Measurements from ENCODE around the gene DENND4B. TPM values are rescaled to one million over a fixed set of nuclear protein-coding genes. Genes with fewer than 3 reads are reported as not detected.

Gene DENND4B
- total RNA-seq, 4 donors from 2014 or later: 18.4 to 31.1 (median 20.5) TPM

DNA sequence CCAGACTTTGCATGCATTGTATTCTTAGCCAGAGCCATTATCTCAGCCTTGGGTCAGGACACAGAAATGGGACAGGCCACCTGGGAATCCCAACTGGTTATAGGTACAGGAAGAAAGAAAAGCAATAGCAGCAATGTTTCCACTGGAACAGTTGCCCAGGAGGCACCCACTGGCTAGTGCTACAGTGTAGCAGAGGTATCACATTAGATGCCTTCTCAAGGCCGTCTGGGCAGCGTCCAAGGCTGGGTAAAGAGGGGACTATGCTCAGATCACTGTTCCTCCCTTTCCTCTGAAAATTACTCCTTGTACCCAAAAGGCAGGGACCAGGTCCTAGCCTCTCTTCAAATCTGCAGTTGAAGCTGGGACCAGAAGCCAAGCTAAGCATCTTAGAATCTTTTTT, 23.8 kb upstream of the DENND4B start:
- DNase-seq (ENCODE audit: low spot score in 2 of 2): no peak
- no peak overlapping the region for H3K4me3 ChIP-seq (ENCODE audit: low read depth, poor library complexity, severe bottlenecking)
- 82 to 89% methylated on average over 2 of the region's 2 CpGs for WGBS, 2 donors
- intact Hi-C loops (cut with DNase I; ENCODE audit: low total_unique reads): no loop called here
- TF ChIP-seq POLR2A (IDR thresholded peaks at IDR 0.05): no peak
- TF ChIP-seq, protein P1, sequence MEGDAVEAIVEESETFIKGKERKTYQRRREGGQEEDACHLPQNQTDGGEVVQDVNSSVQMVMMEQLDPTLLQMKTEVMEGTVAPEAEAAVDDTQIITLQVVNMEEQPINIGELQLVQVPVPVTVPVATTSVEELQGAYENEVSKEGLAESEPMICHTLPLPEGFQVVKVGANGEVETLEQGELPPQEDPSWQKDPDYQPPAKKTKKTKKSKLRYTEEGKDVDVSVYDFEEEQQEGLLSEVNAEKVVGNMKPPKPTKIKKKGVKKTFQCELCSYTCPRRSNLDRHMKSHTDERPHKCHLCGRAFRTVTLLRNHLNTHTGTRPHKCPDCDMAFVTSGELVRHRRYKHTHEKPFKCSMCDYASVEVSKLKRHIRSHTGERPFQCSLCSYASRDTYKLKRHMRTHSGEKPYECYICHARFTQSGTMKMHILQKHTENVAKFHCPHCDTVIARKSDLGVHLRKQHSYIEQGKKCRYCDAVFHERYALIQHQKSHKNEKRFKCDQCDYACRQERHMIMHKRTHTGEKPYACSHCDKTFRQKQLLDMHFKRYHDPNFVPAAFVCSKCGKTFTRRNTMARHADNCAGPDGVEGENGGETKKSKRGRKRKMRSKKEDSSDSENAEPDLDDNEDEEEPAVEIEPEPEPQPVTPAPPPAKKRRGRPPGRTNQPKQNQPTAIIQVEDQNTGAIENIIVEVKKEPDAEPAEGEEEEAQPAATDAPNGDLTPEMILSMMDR (IDR thresholded peaks at IDR 0.05): no peak

DNA sequence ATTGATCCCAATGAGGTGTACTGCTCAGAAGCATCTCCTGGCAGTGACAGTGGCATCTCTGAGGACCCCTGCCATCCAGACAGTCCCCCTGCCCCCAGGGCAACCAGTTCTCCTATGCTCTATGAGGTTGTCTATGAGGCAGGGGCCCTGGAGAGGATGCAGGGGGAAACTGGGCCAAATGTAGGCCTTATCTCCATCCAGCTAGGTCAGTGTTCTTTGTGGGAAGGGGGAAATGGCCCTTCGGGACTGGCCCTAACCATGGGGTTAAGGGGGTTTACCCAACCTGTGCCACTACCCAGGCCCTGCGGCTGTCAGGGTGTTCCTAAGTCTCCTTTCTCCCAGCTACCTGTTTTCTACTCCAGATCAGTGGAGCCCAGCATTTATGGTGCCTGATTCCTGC, 22.5 kb upstream of the DENND4B start:
- intact Hi-C loops (cut with DNase I; ENCODE audit: low total_unique reads): no loop called here
- TF ChIP-seq POLR2A (IDR thresholded peaks at IDR 0.05): no peak
- TF ChIP-seq, protein P1 (IDR thresholded peaks at IDR 0.05): no peak
- DNase-seq (ENCODE audit: low spot score in 2 of 2): no peak
- 88 to 96% methylated on average over 2 of the region's 2 CpGs for WGBS, 2 donors
- no peak overlapping the region for H3K4me3 ChIP-seq (ENCODE audit: low read depth, poor library complexity, severe bottlenecking)

GRCh38 chr1:153968408-153968807, 21.9 kb upstream of the DENND4B start:
- DNase-seq (ENCODE audit: low spot score in 2 of 2): peak in 1 of 2 donors; percentile 82
- peak overlapping the region; percentile 28 for H3K4me3 ChIP-seq (ENCODE audit: low read depth, poor library complexity, severe bottlenecking)
- WGBS, 2 donors: 4 to 12% methylated on average over 13 of the region's 13 CpGs
- intact Hi-C loops (cut with DNase I; ENCODE audit: low total_unique reads): no loop called here
- TF ChIP-seq POLR2A (IDR thresholded peaks at IDR 0.05): no peak
- TF ChIP-seq, protein P1 (IDR thresholded peaks at IDR 0.05): no peak

DNA sequence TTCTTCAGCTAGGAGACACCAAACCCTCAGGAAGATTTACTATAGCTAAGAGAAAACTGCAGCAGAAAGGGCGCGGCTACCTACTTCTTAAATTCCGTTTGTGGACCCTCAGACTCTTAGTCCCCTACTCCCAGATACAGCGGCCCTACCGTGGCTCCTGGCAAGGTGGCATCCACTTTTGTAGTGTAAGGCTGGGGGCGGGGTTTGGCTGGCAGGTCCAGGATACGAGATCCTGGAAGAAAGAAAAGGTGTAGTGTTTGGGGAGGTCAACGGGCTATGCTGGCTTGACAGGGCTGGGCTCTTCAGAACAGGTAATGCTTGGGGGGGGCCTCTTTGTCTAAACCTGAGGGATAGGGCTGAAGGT, 21.5 kb upstream of the DENND4B start:
- peak overlapping the region; percentile 28 for H3K4me3 ChIP-seq (ENCODE audit: low read depth, poor library complexity, severe bottlenecking)
- no peak for TF ChIP-seq POLR2A (IDR thresholded peaks at IDR 0.05)
- TF ChIP-seq, protein P1 (IDR thresholded peaks at IDR 0.05): no peak
- 0 to 1% methylated on average over 8 of the region's 8 CpGs for WGBS, 2 donors
- no peak for DNase-seq (ENCODE audit: low spot score in 2 of 2)
- intact Hi-C loops (cut with DNase I; ENCODE audit: low total_unique reads): no loop called here

GRCh38 chr1:153967107-153967999, 20.8 kb upstream of the DENND4B start, which contains the start of gene CREB3L4:
TSS of gene CREB3L4 (plus strand) at chr1:153967902. CDS start at chr1:153968526, 624 bp downstream.
- intact Hi-C loops (cut with DNase I; ENCODE audit: low total_unique reads): no loop called here
- 0% methylated on average over 56 to 59 of the region's 60 CpGs for WGBS, 2 donors
- peak; percentile 94 to 98 for DNase-seq (ENCODE audit: low spot score in 2 of 2)
- TF ChIP-seq POLR2A (IDR thresholded peaks at IDR 0.05): no peak
- TF ChIP-seq, protein P1 (IDR thresholded peaks at IDR 0.05): no peak
- H3K4me3 ChIP-seq (ENCODE audit: low read depth, poor library complexity, severe bottlenecking): peak within 1 kb of the TSS; percentile 45

All from lower leg skin (tissue), 4 donors.